NOMO-1 (cell line): ENCODE results near the gene YARS1.
A peak's percentile ranks its signal among the peaks of the same experiment; 100 is the strongest.

Source experiments
- DNase-seq, 2 experiments: peaks; one replicate each; lab custom pipeline; 2025; ENCODE audit not compliant: unreplicated experiment in 2 of 2; lab: John Stamatoyannopoulos, UW

The YARS1 gene

DNA sequence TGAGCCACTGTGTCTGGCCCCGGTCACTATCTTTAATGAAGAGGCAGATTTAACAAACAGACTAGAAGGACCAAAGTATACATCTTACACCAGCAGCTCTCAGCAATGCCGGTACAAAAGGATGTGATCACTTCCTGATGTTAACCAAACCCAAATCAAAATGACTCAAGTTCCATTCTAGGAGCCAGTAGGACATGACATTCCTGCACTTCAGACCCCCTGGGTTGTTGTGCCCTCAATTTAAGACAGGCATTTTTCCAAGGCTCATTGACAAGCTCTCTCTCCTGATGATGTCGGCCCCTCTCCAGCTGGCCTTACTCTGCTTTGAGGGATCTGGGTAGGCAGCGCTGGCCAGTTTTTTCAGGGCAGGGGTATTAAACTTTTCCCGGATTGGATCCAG is 35.1 kb downstream of the YARS1 start:
- DNase-seq, result no peak

GRCh38 chr1:32780628-32781234 is 36.4 kb downstream of the YARS1 start:
- no peak for DNase-seq

- DNase-seq, result no peak
Observed at GRCh38 chr1:32780005-32780404, 37.2 kb downstream of the YARS1 start.

GRCh38 chr1:32779242-32779641 is 37.9 kb downstream of the YARS1 start:
- no peak for DNase-seq

GRCh38 chr1:32775640-32776337 is 41.4 kb downstream of the YARS1 start:
- DNase-seq, result no peak

DNA sequence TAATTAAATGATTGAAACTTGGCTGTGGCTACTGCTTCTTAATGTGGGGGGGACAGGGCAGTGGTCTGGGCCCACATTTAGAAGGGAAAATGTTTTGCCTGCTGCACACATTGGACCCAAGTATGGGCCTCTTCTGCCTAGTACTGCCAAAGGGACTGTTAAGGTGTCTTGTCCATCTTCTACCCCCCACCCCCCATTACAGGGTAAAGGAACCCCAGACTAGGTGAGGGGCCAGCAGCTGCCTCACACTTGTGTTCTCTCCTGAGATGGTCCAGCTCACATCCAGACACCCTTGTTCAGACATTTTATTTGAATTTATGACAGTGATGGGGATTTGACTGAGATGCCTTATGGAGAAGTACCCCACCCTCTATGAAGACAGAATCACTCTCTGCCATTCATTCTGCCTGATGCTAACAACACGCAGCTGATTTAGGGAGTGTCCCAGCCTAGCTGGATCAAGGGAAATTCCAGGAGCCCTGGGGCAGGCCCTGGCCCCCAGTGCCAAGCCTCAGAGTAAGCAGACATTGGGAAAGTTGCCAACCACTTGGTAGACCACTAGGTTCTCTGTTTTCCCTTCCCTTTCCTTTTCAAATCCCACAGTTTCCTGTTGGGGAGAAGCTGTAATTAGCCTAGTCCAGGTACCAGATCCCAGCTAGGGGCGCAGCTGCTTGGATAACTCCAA is 42.1 kb downstream of the YARS1 start:
- DNase-seq, result no peak

DNA sequence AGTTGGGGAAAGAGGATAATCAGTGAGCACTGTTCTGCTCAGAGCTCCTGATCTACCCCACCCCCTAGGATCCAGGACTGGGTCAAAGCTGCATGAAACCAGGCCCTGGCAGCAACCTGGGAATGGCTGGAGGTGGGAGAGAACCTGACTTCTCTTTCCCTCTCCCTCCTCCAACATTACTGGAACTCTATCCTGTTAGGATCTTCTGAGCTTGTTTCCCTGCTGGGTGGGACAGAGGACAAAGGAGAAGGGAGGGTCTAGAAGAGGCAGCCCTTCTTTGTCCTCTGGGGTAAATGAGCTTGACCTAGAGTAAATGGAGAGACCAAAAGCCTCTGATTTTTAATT is 42.7 kb downstream of the YARS1 start:
- no peak for DNase-seq

DNA sequence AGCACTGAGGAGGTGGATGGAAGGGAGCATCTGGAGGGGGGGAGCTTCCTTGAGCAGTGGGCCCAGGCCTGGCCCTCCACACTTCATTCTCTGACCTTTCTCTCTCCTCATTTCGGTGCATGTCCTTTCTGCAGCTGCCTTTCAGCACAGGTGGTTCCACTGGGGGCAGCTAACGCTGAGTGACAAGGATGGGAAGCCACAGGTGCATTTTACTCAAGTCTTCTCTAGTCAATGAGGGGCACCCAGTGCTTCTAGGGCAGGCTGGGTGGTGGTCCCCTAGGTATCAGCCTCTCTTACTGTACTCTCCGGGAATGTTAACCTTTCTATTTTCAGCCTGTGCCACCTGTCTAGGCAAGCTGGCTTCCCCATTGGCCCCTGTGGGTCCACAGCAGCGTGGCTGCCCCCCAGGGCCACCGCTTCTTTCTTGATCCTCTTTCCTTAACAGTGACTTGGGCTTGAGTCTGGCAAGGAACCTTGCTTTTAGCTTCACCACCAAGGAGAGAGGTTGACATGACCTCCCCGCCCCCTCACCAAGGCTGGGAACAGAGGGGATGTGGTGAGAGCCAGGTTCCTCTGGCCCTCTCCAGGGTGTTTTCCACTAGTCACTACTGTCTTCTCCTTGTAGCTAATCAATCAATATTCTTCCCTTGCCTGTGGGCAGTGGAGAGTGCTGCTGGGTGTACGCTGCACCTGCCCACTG is 43.2 kb downstream of the YARS1 start:
- DNase-seq, result no peak

DNA sequence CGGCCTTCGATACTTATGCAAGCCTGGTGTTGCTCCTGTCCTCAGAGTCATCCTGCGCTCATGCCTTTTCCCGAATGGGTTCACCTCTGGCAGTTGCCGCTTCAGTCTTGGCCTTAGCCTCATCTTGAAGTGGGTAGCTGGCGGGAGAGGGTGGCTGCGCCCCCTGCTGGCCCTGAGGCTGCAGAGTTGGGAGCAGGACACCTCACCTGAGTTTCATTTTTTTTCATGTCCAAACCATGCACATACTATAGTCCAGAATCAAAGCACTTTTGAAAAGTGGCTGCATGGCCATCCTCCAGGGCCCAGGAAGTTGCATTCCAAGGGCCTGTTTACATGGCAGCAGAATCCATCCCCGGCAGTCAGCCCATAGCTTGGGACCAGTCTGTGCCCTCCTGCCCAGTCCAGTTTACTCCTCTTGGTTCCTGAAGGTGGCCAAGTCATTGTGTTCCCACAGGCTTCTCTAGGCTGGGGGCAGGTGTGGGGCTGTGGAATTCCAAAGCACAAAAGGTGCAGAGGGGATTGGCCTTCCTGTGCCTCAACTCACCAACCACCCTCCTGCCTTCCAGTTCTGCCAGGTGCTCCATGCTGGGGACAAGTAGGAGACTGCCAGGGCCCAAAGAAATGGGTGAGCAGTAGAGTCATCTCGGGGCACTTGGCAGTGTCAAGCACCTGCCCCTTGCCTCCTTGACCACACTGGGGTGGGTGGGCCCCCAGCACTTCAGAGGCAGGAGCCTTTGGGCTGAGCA is 44.0 kb downstream of the YARS1 start:
- DNase-seq, result peak; percentile 26 to 35

DNA sequence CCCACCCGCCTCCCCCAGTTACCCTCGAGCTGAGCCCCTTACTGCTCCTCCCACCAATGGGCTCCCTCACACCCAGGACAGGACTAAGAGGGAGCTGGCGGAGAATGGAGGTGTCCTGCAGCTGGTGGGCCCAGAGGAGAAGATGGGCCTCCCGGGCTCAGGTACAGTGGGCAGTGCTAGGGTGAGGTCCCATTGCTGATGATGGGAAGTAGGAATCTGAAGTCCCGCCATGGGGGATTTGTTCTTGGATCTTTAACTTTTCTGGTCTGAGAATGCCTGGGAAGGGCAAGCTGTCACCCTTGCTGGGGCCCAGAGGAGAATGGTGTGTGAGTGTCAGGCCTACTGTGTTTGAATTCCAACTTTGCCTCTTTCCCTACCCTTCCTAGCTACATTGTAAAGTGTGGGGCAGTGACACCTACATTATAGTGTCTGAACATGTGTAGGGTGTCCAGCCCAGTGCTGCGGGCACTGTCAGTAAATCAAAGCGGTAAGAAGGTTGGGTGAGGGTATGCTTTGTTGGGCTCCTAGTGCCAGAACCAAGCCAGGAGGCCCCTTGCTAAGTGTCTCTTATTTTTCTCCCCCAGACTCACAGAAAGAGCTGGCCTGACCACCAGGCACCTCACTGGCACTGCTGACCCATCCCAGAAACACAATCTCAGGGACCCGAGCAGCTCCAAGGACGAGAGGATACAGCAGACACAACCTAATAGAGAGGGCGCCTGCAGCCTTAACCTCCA is 44.7 kb downstream of the YARS1 start:
- DNase-seq, result no peak

- no peak for DNase-seq
Observed at GRCh38 chr1:32771561-32772280, 45.4 kb downstream of the YARS1 start.

DNA sequence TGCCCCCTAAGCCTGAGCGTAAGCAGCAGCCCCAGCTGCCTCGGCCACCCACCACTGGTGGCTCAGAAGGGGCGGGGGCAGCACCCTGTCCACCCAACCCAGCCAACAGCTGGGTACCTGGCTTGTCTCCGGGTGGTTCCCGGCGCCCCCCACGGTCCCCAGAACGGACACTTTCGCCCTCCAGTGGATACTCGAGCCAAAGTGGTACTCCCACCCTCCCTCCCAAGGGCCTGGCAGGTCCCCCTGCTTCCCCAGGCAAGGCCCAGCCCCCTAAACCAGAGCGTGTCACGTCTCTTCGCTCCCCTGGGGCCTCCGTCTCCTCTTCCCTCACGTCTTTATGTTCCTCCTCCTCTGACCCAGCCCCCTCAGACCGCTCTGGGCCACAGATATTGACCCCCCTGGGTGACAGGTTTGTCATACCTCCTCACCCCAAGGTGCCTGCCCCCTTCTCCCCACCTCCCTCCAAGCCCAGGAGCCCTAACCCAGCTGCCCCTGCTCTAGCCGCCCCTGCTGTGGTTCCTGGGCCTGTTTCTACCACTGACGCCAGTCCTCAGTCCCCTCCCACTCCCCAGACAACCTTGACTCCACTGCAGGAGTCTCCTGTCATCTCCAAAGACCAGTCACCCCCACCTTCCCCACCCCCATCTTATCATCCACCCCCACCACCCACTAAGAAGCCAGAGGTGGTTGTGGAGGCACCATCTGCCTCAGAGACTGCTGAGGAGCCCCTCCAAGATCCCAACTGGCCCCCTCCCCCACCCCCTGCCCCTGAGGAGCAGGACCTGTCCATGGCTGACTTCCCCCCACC is 46.2 kb downstream of the YARS1 start:
- no peak for DNase-seq

DNA sequence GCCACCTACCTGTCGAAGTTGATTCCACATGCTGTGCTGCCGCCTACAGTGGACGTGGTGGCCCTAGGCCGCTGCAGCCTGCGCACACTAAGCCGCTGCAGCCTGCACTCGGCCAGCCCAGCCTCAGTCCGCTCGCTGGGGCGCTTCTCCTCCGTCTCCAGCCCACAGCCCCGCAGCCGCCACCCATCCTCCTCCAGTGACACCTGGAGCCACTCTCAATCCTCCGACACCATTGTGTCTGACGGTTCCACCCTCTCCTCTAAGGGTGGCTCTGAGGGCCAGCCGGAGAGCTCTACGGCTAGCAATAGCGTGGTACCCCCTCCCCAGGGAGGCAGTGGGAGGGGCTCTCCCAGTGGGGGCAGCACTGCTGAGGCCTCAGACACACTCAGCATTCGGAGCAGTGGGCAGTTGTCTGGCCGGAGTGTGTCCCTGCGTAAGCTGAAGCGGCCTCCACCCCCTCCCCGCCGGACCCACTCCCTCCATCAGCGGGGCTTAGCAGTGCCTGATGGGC is 46.9 kb downstream of the YARS1 start:
- no peak for DNase-seq

DNA sequence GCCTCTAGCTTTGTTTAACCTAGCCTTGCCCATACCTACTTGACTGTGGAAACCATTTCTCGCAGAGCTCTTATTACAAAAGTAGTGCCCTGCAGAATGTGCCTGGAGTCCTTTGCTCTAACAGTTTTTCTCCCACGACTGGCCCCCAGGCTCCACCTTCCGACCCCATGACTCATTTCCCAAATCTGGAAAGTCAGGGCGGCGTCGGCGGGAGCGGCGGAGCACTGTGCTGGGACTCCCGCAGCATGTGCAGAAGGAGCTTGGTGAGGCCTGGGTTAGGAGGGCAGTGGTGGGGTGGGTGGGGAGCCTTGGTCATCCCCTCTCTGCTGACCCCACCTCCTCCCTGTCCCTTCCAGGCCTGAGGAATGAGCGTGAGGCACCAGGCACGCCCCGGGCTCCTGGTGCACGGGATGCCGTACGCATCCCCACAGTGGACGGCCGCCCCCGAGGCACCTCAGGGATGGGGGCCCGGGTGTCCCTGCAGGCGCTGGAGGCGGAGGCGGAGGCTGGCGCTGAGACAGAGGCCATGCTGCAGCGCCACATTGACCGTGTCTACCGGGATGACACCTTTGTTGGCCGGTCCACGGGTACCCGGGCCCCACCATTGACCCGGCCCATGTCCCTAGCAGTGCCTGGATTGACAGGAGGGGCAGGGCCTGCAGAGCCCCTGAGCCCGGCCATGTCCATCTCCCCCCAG is 47.5 kb downstream of the YARS1 start:
- no peak for DNase-seq

- no peak for DNase-seq
Observed at GRCh38 chr1:32768110-32768850, 48.9 kb downstream of the YARS1 start.

- no peak for DNase-seq
Observed at GRCh38 chr1:32767641-32768040, 49.5 kb downstream of the YARS1 start.

- DNase-seq, result no peak
Observed at GRCh38 chr1:32767156-32767555, 50.0 kb downstream of the YARS1 start.
